ENCODE data around the gene ZNF506. TPM values are rescaled to one million over a fixed set of nuclear protein-coding genes. Genes with fewer than 3 reads are reported as not detected.
"Not testable (repeated sequence)": the region's sequence is repeated elsewhere in the genome, so short reads cannot be mapped to it uniquely, and the experiment has no call there.

Gene ZNF506
- total RNA-seq, 1 experiment from 2014 or later: 0.42 TPM

DNA sequence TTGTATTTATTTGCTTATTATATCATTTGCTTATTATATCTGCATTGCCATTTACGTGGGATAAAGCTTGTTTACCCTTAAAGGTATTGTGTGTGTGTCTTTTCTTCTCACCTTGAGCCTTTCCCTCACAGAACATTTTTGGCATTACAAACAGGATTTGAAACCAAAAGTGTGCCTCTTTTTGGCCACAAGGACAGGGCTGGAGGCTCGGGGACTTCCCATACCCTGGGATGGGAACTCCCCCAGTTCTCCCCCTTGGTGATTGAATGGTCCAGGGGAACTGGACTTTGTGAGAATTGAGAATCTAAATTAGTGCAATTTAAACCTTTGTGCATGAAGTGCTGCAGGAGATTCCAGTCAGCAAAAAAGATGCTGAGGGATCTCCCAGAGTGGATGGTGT, 2.4 kb upstream of the ZNF506 start:
- intact Hi-C loops (cut with micrococcal nuclease): no loop called here
- ATAC-seq: no peak
- H3K27ac ChIP-seq (ENCODE audit: low read depth, low read length): no peak overlapping the region
- no peak overlapping the region for H3K4me3 ChIP-seq (replicated peaks in 1 of 2; ENCODE audit: low read depth in 1 of 2, low read length in 2 of 2)
- H3K4me2 ChIP-seq (ENCODE audit: low read length): no peak overlapping the region
- H3K79me2 ChIP-seq (ENCODE audit: insufficient read depth, low read length): no peaks in the 10 kb centered on the region
- BruUV-seq (replicated peaks): no TSS peak
- POLR2A ChIA-PET: no interaction called here
- H3K4me1 ChIP-seq (ENCODE audit: control insufficient read depth in 1 of 2, insufficient read depth in 2 of 2, low read length in 2 of 2): no peaks in the 10 kb centered on the region
- CTCF ChIA-PET: no interaction called here
- no peak for TF ChIP-seq SRF (IDR thresholded peaks at IDR 0.05; ENCODE audit: low read depth)
- TF ChIP-seq, protein P1, sequence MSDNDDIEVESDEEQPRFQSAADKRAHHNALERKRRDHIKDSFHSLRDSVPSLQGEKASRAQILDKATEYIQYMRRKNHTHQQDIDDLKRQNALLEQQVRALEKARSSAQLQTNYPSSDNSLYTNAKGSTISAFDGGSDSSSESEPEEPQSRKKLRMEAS (IDR thresholded peaks at IDR 0.05): no peak
- TF ChIP-seq, protein P2, sequence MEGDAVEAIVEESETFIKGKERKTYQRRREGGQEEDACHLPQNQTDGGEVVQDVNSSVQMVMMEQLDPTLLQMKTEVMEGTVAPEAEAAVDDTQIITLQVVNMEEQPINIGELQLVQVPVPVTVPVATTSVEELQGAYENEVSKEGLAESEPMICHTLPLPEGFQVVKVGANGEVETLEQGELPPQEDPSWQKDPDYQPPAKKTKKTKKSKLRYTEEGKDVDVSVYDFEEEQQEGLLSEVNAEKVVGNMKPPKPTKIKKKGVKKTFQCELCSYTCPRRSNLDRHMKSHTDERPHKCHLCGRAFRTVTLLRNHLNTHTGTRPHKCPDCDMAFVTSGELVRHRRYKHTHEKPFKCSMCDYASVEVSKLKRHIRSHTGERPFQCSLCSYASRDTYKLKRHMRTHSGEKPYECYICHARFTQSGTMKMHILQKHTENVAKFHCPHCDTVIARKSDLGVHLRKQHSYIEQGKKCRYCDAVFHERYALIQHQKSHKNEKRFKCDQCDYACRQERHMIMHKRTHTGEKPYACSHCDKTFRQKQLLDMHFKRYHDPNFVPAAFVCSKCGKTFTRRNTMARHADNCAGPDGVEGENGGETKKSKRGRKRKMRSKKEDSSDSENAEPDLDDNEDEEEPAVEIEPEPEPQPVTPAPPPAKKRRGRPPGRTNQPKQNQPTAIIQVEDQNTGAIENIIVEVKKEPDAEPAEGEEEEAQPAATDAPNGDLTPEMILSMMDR (IDR thresholded peaks at IDR 0.05 in 2 of 3, conservative IDR thresholded peaks at IDR 0.05 in 1 of 3; ENCODE audit: borderline replicate concordance in 1 of 3, insufficient read depth in 1 of 3, low read depth in 2 of 3, low read length in 2 of 3): no peak
- H3K36me3 ChIP-seq (ENCODE audit: control insufficient read depth in 1 of 2, insufficient read depth in 2 of 2, low read length in 2 of 2): no peaks in the 10 kb centered on the region
- no peak for DNase-seq (ENCODE audit: low read depth, low spot score)
- no peaks in the 10 kb centered on the region for H3K27me3 ChIP-seq (ENCODE audit: insufficient read depth, low read length)
- no peak overlapping the region for H2AFZ ChIP-seq (ENCODE audit: low read depth, low read length, poor library complexity, severe bottlenecking)
- H3K9me2 ChIP-seq (ENCODE audit: insufficient read depth): no peaks in the 10 kb centered on the region
- RAD21 ChIA-PET (ENCODE audit: low non-redundant PET in 1 of 2, low total read pairs in 2 of 2, uncharacterized antibody in 2 of 2, unreplicated experiment in 2 of 2): no interaction called here
- H3K9ac ChIP-seq (ENCODE audit: low read length): no peak overlapping the region
- H3K9me3 ChIP-seq (ENCODE audit: control insufficient read depth in 1 of 2, insufficient read depth in 1 of 2, low read depth in 1 of 2, low read length in 2 of 2): peaks cover 3% of the 10 kb centered on the region in 2 experiments; a peak in 2 of 4 replicates
- H4K20me1 ChIP-seq (ENCODE audit: insufficient read depth): no peaks in the 10 kb centered on the region

DNA sequence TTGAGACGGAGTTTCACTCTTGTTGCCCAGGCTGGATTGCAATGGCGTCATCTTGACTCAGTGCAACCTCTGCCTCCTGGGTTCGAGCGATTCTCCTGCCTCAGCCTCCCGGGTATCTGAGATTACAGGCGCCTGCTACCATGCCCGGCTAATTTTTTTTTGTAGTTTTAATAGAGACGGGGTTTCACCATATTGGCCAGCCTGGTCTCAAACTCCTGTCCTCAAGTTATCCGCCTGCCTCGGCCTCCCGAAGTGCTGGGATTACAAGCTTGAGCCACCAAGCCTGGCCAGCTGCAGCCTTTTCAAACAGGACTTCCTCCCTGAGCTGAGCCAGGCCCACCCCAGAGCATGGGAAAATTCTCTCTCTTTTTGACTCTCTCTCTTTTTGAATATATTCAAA, 426 bp upstream of the ZNF506 start:
- not testable (repeated sequence) for ATAC-seq

More for the DNA sequence above, 426 bp upstream of the ZNF506 start:
- H3K4me3 ChIP-seq (replicated peaks in 1 of 2; ENCODE audit: low read depth in 1 of 2, low read length in 2 of 2); RAD21 ChIA-PET (ENCODE audit: low non-redundant PET in 1 of 2, low total read pairs in 2 of 2, uncharacterized antibody in 2 of 2, unreplicated experiment in 2 of 2); intact Hi-C loops (cut with micrococcal nuclease); H2AFZ ChIP-seq (ENCODE audit: low read depth, low read length, poor library complexity, severe bottlenecking); H3K36me3 ChIP-seq (ENCODE audit: control insufficient read depth in 1 of 2, insufficient read depth in 2 of 2, low read length in 2 of 2); H3K9me2 ChIP-seq (ENCODE audit: insufficient read depth); POLR2A ChIA-PET; BruUV-seq (replicated peaks); H3K4me1 ChIP-seq (ENCODE audit: control insufficient read depth in 1 of 2, insufficient read depth in 2 of 2, low read length in 2 of 2); H3K27me3 ChIP-seq (ENCODE audit: insufficient read depth, low read length); H3K27ac ChIP-seq (ENCODE audit: low read depth, low read length); H4K20me1 ChIP-seq (ENCODE audit: insufficient read depth); CTCF ChIA-PET; DNase-seq (ENCODE audit: low read depth, low spot score); H3K79me2 ChIP-seq (ENCODE audit: insufficient read depth, low read length); H3K9ac ChIP-seq (ENCODE audit: low read length); H3K9me3 ChIP-seq (ENCODE audit: control insufficient read depth in 1 of 2, insufficient read depth in 1 of 2, low read depth in 1 of 2, low read length in 2 of 2); H3K4me2 ChIP-seq (ENCODE audit: low read length): not testable (repeated sequence)
